Activated CD4-positive, alpha-beta T cell treated with anti-CD3 and anti-CD28 coated beads, Interleukin-2, amount 50 U/mL, for 16 hours (primary cell): ENCODE data around the gene EIF3B.
"Not testable (repeated sequence)": the region's sequence is repeated elsewhere in the genome, so short reads cannot be mapped to it uniquely, and the experiment has no call there.

Source experiments
- DNase-seq: peaks from one replicate; pipeline ENCODE4 v3.0.0-alpha.2; 2020

The EIF3B gene

GRCh38 chr7:2403718-2404648 lies 49.4 kb downstream of the EIF3B start:
- no peak for DNase-seq

DNA sequence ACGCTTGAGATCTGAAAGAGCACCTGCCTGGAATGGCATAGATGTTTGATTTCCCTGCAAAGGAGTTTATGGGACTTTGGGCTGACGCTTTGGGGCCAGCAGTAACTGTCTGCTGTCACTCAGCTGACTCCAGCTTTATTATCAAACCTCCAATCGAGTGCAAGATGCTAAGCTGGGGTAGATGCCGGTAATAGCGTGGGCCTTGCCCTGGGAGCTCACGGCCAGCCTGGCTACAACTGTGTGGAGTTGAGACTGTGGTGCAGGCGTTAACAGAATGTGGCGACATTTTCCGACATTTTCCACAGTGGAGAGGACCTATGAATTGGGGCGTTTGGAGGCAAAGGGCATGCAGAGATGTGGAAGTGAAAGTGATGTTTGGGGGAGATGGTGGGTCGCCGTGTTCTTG lies 50.1 kb downstream of the EIF3B start:
- no peak for DNase-seq

DNA sequence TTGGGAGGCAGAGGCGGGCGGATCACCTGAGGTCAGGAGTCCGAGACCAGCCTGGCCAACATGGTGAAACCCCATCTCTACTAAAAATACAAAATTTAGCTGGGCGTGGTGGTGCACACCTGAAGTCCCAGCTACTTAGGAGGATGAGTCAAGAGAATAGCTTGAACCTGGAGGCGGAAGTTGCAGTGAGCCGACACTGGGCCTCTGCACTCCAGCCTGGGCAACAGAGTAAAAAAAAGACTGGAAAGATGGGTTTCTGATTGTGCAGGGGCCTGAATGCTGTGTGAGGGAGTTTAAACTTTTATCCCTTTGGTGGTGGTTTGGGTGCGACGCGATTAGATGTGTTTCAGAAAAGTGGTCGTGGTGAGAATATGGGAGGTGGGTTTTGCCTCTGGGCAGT lies 50.6 kb downstream of the EIF3B start:
- DNase-seq, result no peak

- peak; percentile 89 for DNase-seq
Measured at GRCh38 chr7:2405601-2406345, 51.1 kb downstream of the EIF3B start.

- no peak for DNase-seq
Measured at GRCh38 chr7:2409745-2410414, 55.3 kb downstream of the EIF3B start.

GRCh38 chr7:2411049-2411448 lies 56.4 kb downstream of the EIF3B start:
- DNase-seq, result no peak

- DNase-seq, result no peak
Measured at GRCh38 chr7:2411815-2412586, 57.4 kb downstream of the EIF3B start.

- DNase-seq, result no peak
Measured at GRCh38 chr7:2412587-2413201, 58.1 kb downstream of the EIF3B start.

GRCh38 chr7:2416063-2416462 lies 61.4 kb downstream of the EIF3B start:
- DNase-seq, result no peak

GRCh38 chr7:2416650-2417049 lies 62.0 kb downstream of the EIF3B start:
- no peak for DNase-seq

DNA sequence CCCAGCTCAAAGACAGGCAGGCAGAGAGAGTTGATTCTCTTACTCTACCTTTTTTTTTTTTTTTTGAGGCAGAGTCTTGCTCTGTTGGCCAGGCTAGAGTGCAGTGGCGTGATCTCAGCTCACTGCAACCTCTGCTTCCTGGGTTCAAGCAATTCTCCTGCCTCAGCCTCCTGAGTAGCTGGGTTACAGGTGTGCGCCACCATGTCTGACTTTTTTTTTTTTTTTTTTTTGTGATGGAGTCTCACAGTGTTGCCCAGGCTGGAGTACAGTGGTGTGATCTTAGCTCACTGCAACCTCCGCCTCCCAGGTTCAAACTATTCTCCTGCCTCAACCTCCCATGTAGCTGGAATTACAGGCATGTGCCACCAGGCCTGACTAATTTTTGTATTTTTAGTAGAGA lies 62.6 kb downstream of the EIF3B start:
- not testable (repeated sequence) for DNase-seq

- peak; percentile 31 for DNase-seq
Measured at GRCh38 chr7:2417981-2418481, 63.4 kb downstream of the EIF3B start.

GRCh38 chr7:2420216-2420933 lies 65.7 kb downstream of the EIF3B start:
- DNase-seq, result no peak

DNA sequence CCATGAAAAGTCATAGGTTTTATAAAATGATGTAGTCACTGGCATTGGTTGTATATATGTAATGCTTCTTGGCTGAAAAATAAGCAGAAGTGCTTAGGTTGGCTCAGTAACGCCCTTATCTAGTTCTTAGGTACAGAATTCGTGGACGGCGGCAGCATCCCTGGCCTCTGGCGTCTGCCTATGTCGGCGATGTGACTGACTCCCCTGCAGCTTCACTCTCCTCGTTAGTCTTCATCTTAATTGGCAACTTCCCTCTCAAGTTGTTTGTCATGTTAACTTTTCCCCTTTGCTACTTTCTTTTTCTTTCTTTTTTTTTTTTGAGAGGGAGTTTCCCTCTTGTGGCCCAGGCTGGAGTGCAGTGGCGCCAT lies 67.3 kb downstream of the EIF3B start:
- no peak for DNase-seq

DNA sequence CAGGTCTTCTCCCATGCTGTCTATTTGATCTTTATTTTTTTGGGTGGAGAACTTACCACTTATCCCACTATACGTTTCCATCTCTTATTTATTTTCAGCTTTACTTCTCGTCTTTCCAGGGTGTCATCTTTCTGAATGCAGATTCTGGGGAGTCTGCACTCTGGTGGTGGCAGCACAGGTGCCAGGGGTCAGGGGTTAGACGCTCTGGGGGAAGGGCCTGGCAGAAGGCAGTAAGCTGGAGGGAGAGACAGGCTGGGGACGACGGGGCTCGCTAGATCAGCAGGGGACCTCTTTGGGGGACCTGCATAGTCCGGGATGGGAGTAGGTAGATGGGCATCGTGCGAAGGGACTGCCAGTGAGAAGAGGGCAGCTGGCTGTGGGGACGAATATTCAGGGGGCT lies 71.1 kb downstream of the EIF3B start:
- no peak for DNase-seq
